ENCODE results near the gene CASKIN1. TPM values are rescaled to one million over a fixed set of nuclear protein-coding genes. Genes with fewer than 3 reads are reported as not detected.

The CASKIN1 gene
- total and polyA plus RNA-seq, 4 donors: under 0.01 to 0.17 (median 0.09) TPM; not detected in 1

GRCh38 chr16:2234813-2235170 lies 38.4 kb upstream of the CASKIN1 start:
- H3K4me1 ChIP-seq (ENCODE audit: control insufficient read depth in 4 of 4, insufficient read depth in 4 of 4, low read length in 3 of 4): peaks cover 0 to 14% (median 11%) of the 10 kb centered on the region in 4 donors
- 89% methylated on average over 18 of the region's 18 CpGs for WGBS
- no peaks in the 10 kb centered on the region for H3K27me3 ChIP-seq (ENCODE audit: control insufficient read depth in 4 of 4, insufficient read depth in 4 of 4, low read length in 3 of 4)

GRCh38 chr16:2233872-2234812 lies 37.7 kb upstream of the CASKIN1 start:
- TF ChIP-seq JUND (IDR thresholded peaks at IDR 0.05) (no peak), HNF4G (IDR thresholded peaks at IDR 0.05) (no peak), GABPA (IDR thresholded peaks at IDR 0.05 in 1 of 2, conservative IDR thresholded peaks at IDR 0.05 in 1 of 2) (no peak), RXRA (IDR thresholded peaks at IDR 0.05) (no peak), YY1 (IDR thresholded peaks at IDR 0.05) (no peak), TAF1 (conservative IDR thresholded peaks at IDR 0.05) (no peak), FOXA1 (IDR thresholded peaks at IDR 0.05) (no peak)
- WGBS: 95% methylated on average over 51 of the region's 51 CpGs
- Histone ChIP-seq H3K9ac (ENCODE audit: low read depth in 1 of 2, low read length in 2 of 2) (no peak overlapping the region), H3K36me3 (ENCODE audit: control insufficient read depth in 4 of 4, insufficient read depth in 3 of 4, low read depth in 1 of 4, low read length in 3 of 4) (peaks cover 0 to 54% (median 29%) of the 10 kb centered on the region in 4 donors), H3K27me3 (ENCODE audit: control insufficient read depth in 4 of 4, insufficient read depth in 4 of 4, low read length in 3 of 4) (no peaks in the 10 kb centered on the region), H3K4me1 (ENCODE audit: control insufficient read depth in 4 of 4, insufficient read depth in 4 of 4, low read length in 3 of 4) (peaks cover 0 to 14% (median 11%) of the 10 kb centered on the region in 4 donors), H3K9me3 (ENCODE audit: control insufficient read depth in 4 of 4, low read length in 3 of 4) (no peaks in the 10 kb centered on the region), H3K4me3 (ENCODE audit: low read depth in 1 of 3, low read length in 3 of 3) (no peak overlapping the region), H3K27ac (ENCODE audit: low read depth in 1 of 2, low read length in 2 of 2) (no peak overlapping the region)
- no peak for DNase-seq (ENCODE audit: low spot score)

More at GRCh38 chr16:2234813-2235170, 38.4 kb upstream of the CASKIN1 start:
- no peak overlapping the region for H3K9ac ChIP-seq (ENCODE audit: low read depth in 1 of 2, low read length in 2 of 2)
- DNase-seq (ENCODE audit: low spot score): no peak
- TF ChIP-seq FOXA2 (IDR thresholded peaks at IDR 0.05): no peak
- TF ChIP-seq NR2F2 (IDR thresholded peaks at IDR 0.05): no peak
- no peak for TF ChIP-seq YY1 (IDR thresholded peaks at IDR 0.05)
- TF ChIP-seq FOXA1 (IDR thresholded peaks at IDR 0.05): no peak
- TF ChIP-seq HNF4G (IDR thresholded peaks at IDR 0.05): no peak
- no peaks in the 10 kb centered on the region for H3K9me3 ChIP-seq (ENCODE audit: control insufficient read depth in 4 of 4, low read length in 3 of 4)
- H3K4me3 ChIP-seq (ENCODE audit: low read depth in 1 of 3, low read length in 3 of 3): no peak overlapping the region
- H3K27ac ChIP-seq (ENCODE audit: low read depth in 1 of 2, low read length in 2 of 2): no peak overlapping the region
- peaks cover 0 to 53% (median 25%) of the 10 kb centered on the region in 4 donors for H3K36me3 ChIP-seq (ENCODE audit: control insufficient read depth in 4 of 4, insufficient read depth in 3 of 4, low read depth in 1 of 4, low read length in 3 of 4)

- no peak for TF ChIP-seq NR2F2 (IDR thresholded peaks at IDR 0.05)
- TF ChIP-seq SP1 (IDR thresholded peaks at IDR 0.05): no peak
- TF ChIP-seq HNF4A (conservative IDR thresholded peaks at IDR 0.05): no peak
- no peak for TF ChIP-seq GABPA (IDR thresholded peaks at IDR 0.05 in 1 of 2, conservative IDR thresholded peaks at IDR 0.05 in 1 of 2)
- TF ChIP-seq MAX (IDR thresholded peaks at IDR 0.05): no peak
- no peak for TF ChIP-seq REST (IDR thresholded peaks at IDR 0.05)
- no peak for TF ChIP-seq TAF1 (conservative IDR thresholded peaks at IDR 0.05)
- no peak for TF ChIP-seq YY1 (IDR thresholded peaks at IDR 0.05)
- no peak for TF ChIP-seq CTCF (IDR thresholded peaks at IDR 0.05; ENCODE audit: low read depth, low read length, missing input control)
- no peak for TF ChIP-seq HNF4G (IDR thresholded peaks at IDR 0.05)
- TF ChIP-seq FOXA2 (IDR thresholded peaks at IDR 0.05): no peak
- no peak for DNase-seq (ENCODE audit: low spot score)
- H3K4me1 ChIP-seq (ENCODE audit: control insufficient read depth in 4 of 4, insufficient read depth in 4 of 4, low read length in 3 of 4): peaks cover 0 to 14% (median 11%) of the 10 kb centered on the region in 4 donors
- no peak overlapping the region for H3K27ac ChIP-seq (ENCODE audit: low read depth in 1 of 2, low read length in 2 of 2)
- H3K4me3 ChIP-seq (ENCODE audit: low read depth in 1 of 3, low read length in 3 of 3): no peak overlapping the region
- peaks cover 0 to 60% (median 30%) of the 10 kb centered on the region in 4 donors for H3K36me3 ChIP-seq (ENCODE audit: control insufficient read depth in 4 of 4, insufficient read depth in 3 of 4, low read depth in 1 of 4, low read length in 3 of 4)
- WGBS: 96% methylated on average over 28 of the region's 28 CpGs
- no peak overlapping the region for H3K9ac ChIP-seq (ENCODE audit: low read depth in 1 of 2, low read length in 2 of 2)
- H3K27me3 ChIP-seq (ENCODE audit: control insufficient read depth in 4 of 4, insufficient read depth in 4 of 4, low read length in 3 of 4): no peaks in the 10 kb centered on the region
- H3K9me3 ChIP-seq (ENCODE audit: control insufficient read depth in 4 of 4, low read length in 3 of 4): no peaks in the 10 kb centered on the region
Observed at GRCh38 chr16:2233046-2233775, 36.8 kb upstream of the CASKIN1 start.
